Activated B cell treated with CpG ODN at 0.5 μM for 24 hours (primary cell): Measurements from ENCODE around the gene METAP1D. TPM values are rescaled to one million over a fixed set of nuclear protein-coding genes. Genes with fewer than 3 reads are reported as not detected.
A peak's percentile ranks its signal among the peaks of the same experiment; 100 is the strongest.

ENCODE experiments used
- ATAC-seq: fragments of 200-7000 bp; cut with Tn5 transposase; one replicate; pipeline ENCODE4 v1.10.0; 2021; ENCODE audit warnings: low read depth, mild to moderate bottlenecking, moderate library complexity
- CTCF ChIA-PET: fragments of 350-600 bp; sonication (Branson Sonifier 250); formaldehyde crosslinking; loops from one replicate; lab custom pipeline; 2021; ENCODE audit warnings: antibody characterized with exemption; lab: Charles Lee
- POLR2A ChIA-PET: fragments of 350-600 bp; sonication (Branson Sonifier 250); formaldehyde crosslinking; loops from one replicate; lab custom pipeline; 2021; ENCODE audit warnings: antibody characterized with exemption; lab: Charles Lee
- DNase-seq: peaks from one replicate; pipeline ENCODE4 v3.0.0; 2022
- H3K27ac Mint-ChIP-seq: one replicate; pipeline ENCODE4 v1.8.0; 2020; ENCODE audit warnings: mixed read lengths
- H3K27me3 Mint-ChIP-seq: one replicate; pipeline ENCODE4 v1.8.0; 2021; ENCODE audit warnings: mixed read lengths
- H3K36me3 Mint-ChIP-seq: one replicate; pipeline ENCODE4 v1.8.0; 2021; ENCODE audit warnings: low read depth, mixed read lengths
- H3K4me1 Mint-ChIP-seq: one replicate; pipeline ENCODE4 v1.8.0; 2021; ENCODE audit warnings: mixed read lengths
- H3K4me3 Mint-ChIP-seq: one replicate; pipeline ENCODE4 v1.8.0; 2020; ENCODE audit warnings: mild to moderate bottlenecking, mixed read lengths
- H3K9me3 Mint-ChIP-seq: one replicate; pipeline ENCODE4 v1.8.0; 2020; ENCODE audit warnings: mixed read lengths
- CTCF ChIP-seq: fragments of 200-600 bp; IDR thresholded peaks from one replicate; pipeline ENCODE4 v1.8.0; 2022; ENCODE audit warnings: antibody characterized with exemption, mild to moderate bottlenecking
- intact Hi-C: fragments of 100-400 bp; cut with micrococcal nuclease; formaldehyde crosslinking; loops from one replicate; pipeline ENCODE4 v1.15.1; 2024
- total RNA-seq: library from RNA; stranded (reverse); gene quantifications from 2 replicates; pipeline ENCODE4 v1.2.3, GENCODE V29; 2022

METAP1D gene
- total RNA-seq, 1 donor from 2014 or later = 13.7 TPM

- DNase-seq (no peak), ATAC-seq (peak; percentile 25)
- no peak overlapping the region for H3K27ac Mint-ChIP-seq
- H3K4me1 Mint-ChIP-seq = peaks cover 5% of the 10 kb centered on the region
- H3K36me3 Mint-ChIP-seq = peaks cover 3% of the 10 kb centered on the region
- H3K27me3 Mint-ChIP-seq = no peaks in the 10 kb centered on the region
- H3K9me3 Mint-ChIP-seq = no peaks in the 10 kb centered on the region
- intact Hi-C loops = no loop called here
- TF ChIP-seq CTCF = no peak
- ChIA-PET POLR2A (no interaction called here), CTCF (no interaction called here)
- no peak overlapping the region for H3K4me3 Mint-ChIP-seq
These were observed 13.6 kb downstream of the METAP1D start for GRCh38 chr2:172013396-172013795.

- Mint-ChIP-seq H3K27ac (no peak overlapping the region), H3K27me3 (no peaks in the 10 kb centered on the region), H3K36me3 (peaks cover 2% of the 10 kb centered on the region), H3K4me3 (no peak overlapping the region), H3K4me1 (no peaks in the 10 kb centered on the region), H3K9me3 (no peaks in the 10 kb centered on the region)
- TF ChIP-seq CTCF = no peak
- POLR2A ChIA-PET = no interaction called here
- DNase-seq (no peak), ATAC-seq (no peak)
- CTCF ChIA-PET = no interaction called here
- intact Hi-C loops = no loop called here
These were observed 21.6 kb downstream of the METAP1D start for GRCh38 chr2:172021074-172021931.

GRCh38 chr2:172021955-172022354, 22.2 kb downstream of the METAP1D start:
- ATAC-seq = no peak
- Mint-ChIP-seq H3K4me3 (no peak overlapping the region), H3K9me3 (no peaks in the 10 kb centered on the region), H3K27me3 (no peaks in the 10 kb centered on the region), H3K27ac (no peak overlapping the region), H3K36me3 (peaks cover 2% of the 10 kb centered on the region), H3K4me1 (no peaks in the 10 kb centered on the region)
- no peak for TF ChIP-seq CTCF
- POLR2A ChIA-PET = no interaction called here
- CTCF ChIA-PET = no interaction called here
- intact Hi-C loops = no loop called here
- DNase-seq = no peak

- Mint-ChIP-seq H3K27ac (no peak overlapping the region), H3K4me1 (no peaks in the 10 kb centered on the region), H3K4me3 (no peak overlapping the region), H3K9me3 (no peaks in the 10 kb centered on the region), H3K36me3 (no peaks in the 10 kb centered on the region), H3K27me3 (no peaks in the 10 kb centered on the region)
- ChIA-PET CTCF (no interaction called here), POLR2A (no interaction called here)
- intact Hi-C loops = no loop called here
- no peak for TF ChIP-seq CTCF
- ATAC-seq = no peak
- no peak for DNase-seq
These were observed 31.8 kb downstream of the METAP1D start for GRCh38 chr2:172031536-172031935.

GRCh38 chr2:172038121-172038520, 38.4 kb downstream of the METAP1D start:
- Mint-ChIP-seq H3K4me1 (no peaks in the 10 kb centered on the region), H3K27ac (no peak overlapping the region), H3K4me3 (no peak overlapping the region), H3K9me3 (no peaks in the 10 kb centered on the region), H3K36me3 (no peaks in the 10 kb centered on the region), H3K27me3 (no peaks in the 10 kb centered on the region)
- ChIA-PET POLR2A (no interaction called here), CTCF (no interaction called here)
- TF ChIP-seq CTCF = no peak
- DNase-seq (no peak), ATAC-seq (no peak)
- intact Hi-C loops = no loop called here
